Natural killer cell (primary cell): ENCODE data around the gene DNASE1L2. TPM values are rescaled to one million over a fixed set of nuclear protein-coding genes. Genes with fewer than 3 reads are reported as not detected.

Source experiments
- ATAC-seq, 3 donors: fragments of 150-1000 bp in 2 of 3; fragments of 200-7000 bp in 1 of 3; cut with Tn5 transposase; 1 replicate in 1 of 3; 2 replicates in 2 of 3; pipeline ENCODE4 v1.10.0; 2021; ENCODE audit warnings: mild to moderate bottlenecking in 2 of 3, moderate library complexity in 2 of 3
- DNase-seq, 2 donors: peaks; one replicate each; pipeline versions ENCODE4 v3.0.0 to v3.0.0-alpha.2; 2013 to 2021; ENCODE audit warnings: mixed read lengths in 1 of 2
- H3K27ac ChIP-seq: one replicate; pipeline ENCODE4 v1.5.1; 2013; ENCODE audit warnings: mild to moderate bottlenecking, low read length
- H3K27me3 ChIP-seq: one replicate; pipeline ENCODE4 v1.6.1; 2013; ENCODE audit warnings: low read length; ENCODE audit not compliant: control insufficient read depth, insufficient read depth
- H3K36me3 ChIP-seq: one replicate; pipeline ENCODE4 v1.6.1; 2013; ENCODE audit warnings: low read length; ENCODE audit not compliant: control insufficient read depth, insufficient read depth
- H3K4me1 ChIP-seq: one replicate; pipeline ENCODE4 v1.6.1; 2013; ENCODE audit warnings: low read length; ENCODE audit not compliant: control insufficient read depth, insufficient read depth
- H3K4me3 ChIP-seq: one replicate; pipeline ENCODE4 v1.5.1; 2013; ENCODE audit warnings: low read length
- H3K9me3 ChIP-seq: one replicate; pipeline ENCODE4 v1.6.1; 2013; ENCODE audit warnings: low read length; ENCODE audit not compliant: control insufficient read depth, insufficient read depth
- H3K27ac Mint-ChIP-seq, 2 donors: one replicate each; pipeline ENCODE4 v1.8.0; 2022; ENCODE audit warnings: mild to moderate bottlenecking in 2 of 2, mixed read lengths in 2 of 2, moderate library complexity in 1 of 2
- H3K27me3 Mint-ChIP-seq, 2 donors: one replicate each; pipeline ENCODE4 v1.8.0; 2022; ENCODE audit warnings: low read depth in 2 of 2, mixed read lengths in 2 of 2
- H3K36me3 Mint-ChIP-seq: one replicate; pipeline ENCODE4 v1.8.0; 2022; ENCODE audit warnings: mixed read lengths
- H3K4me1 Mint-ChIP-seq, 2 donors: one replicate each; pipeline ENCODE4 v1.8.0; 2022; ENCODE audit warnings: mixed read lengths in 2 of 2
- H3K4me3 Mint-ChIP-seq: one replicate; pipeline ENCODE4 v1.8.0; 2022; ENCODE audit warnings: mild to moderate bottlenecking, moderate library complexity, mixed read lengths
- H3K9me3 Mint-ChIP-seq, 2 donors: one replicate each; pipeline ENCODE4 v1.8.0; 2022; ENCODE audit warnings: mixed read lengths in 2 of 2
- WGBS: methylation state at CpG from one replicate; pipeline ENCODE4 v1.1.7; 2013; ENCODE audit warnings: missing lambda C conversion rate; ENCODE audit not compliant: insufficient coverage; 5-methylcytosine and 5-hydroxymethylcytosine counted together
- intact Hi-C: fragments of 100-400 bp; cut with micrococcal nuclease; formaldehyde crosslinking; loops from one replicate; pipeline ENCODE4 v1.14.2; 2022
- total RNA-seq, 4 donors: library from RNA; stranded (reverse); fragments of 120-200 nt in 1 of 4; gene quantifications; one replicate each; pipeline versions ENCODE4 v1.2.3 to v1.2.4, GENCODE V29; 2013 to 2022
- TF ChIP-seq, protein P1 (sequence below): fragments of 200-600 bp; IDR thresholded peaks from one replicate; pipeline ENCODE4 v1.8.0; 2022; ENCODE audit warnings: antibody characterized with exemption

Gene DNASE1L2
- total RNA-seq, 3 donors from 2014 or later (not counting 1 experiment from before 2014, with no cell fraction given): 0.19 to 1.4 (median 0.77) TPM

DNA sequence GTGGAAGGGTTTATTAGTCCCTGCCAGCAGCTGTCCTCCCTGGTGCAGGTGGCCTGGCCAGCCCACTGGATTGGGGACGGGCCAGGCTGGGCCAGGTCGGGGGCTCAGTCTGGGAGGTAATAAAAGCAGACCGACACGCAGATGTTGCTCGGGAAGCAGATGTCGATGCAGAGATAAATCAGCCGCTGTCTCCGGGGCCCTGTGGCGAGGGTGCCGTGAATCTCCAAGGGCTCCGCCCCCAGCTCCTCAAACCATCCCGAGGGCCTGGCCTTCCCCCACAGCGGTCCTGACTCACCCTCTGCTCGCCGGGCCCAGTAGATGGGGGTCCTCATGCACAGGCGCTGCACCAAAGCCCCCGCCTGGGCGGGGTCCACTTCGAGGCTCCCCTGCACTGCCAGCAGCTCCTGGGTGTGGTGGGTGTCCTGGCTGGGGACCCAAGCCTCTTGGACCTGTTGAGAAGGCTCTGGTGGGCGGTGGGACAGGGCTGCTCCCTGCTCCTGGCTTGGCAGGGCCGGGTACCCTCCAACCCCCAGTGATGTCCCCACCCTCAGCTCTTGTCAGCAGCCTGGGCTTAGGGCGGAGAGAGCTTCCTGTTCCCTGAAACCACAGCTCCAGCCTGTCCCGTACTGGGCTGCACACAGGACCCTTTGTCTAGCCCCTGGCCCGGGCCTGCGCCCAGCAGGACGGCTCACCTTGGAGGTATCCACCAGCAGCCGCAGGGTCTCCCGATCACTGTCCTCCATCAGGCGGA is 26.8 kb upstream of the DNASE1L2 start:
- Histone ChIP-seq H3K36me3 (peaks cover 31% of the 10 kb centered on the region), H3K9me3 (no peaks in the 10 kb centered on the region), H3K27me3 (no peaks in the 10 kb centered on the region), H3K27ac (no peak overlapping the region), H3K4me1 (peaks cover 39% of the 10 kb centered on the region), H3K4me3 (no peak overlapping the region)
- TF ChIP-seq, protein P1, sequence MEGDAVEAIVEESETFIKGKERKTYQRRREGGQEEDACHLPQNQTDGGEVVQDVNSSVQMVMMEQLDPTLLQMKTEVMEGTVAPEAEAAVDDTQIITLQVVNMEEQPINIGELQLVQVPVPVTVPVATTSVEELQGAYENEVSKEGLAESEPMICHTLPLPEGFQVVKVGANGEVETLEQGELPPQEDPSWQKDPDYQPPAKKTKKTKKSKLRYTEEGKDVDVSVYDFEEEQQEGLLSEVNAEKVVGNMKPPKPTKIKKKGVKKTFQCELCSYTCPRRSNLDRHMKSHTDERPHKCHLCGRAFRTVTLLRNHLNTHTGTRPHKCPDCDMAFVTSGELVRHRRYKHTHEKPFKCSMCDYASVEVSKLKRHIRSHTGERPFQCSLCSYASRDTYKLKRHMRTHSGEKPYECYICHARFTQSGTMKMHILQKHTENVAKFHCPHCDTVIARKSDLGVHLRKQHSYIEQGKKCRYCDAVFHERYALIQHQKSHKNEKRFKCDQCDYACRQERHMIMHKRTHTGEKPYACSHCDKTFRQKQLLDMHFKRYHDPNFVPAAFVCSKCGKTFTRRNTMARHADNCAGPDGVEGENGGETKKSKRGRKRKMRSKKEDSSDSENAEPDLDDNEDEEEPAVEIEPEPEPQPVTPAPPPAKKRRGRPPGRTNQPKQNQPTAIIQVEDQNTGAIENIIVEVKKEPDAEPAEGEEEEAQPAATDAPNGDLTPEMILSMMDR: no peak
- no peaks in the 10 kb centered on the region for H3K36me3 Mint-ChIP-seq
- intact Hi-C loops: loop anchor here (10.0 kb wide), 1 partner anchor 55 kb away; the partner anchor contains the start of gene TRAF7
- no peaks in the 10 kb centered on the region for H3K9me3 Mint-ChIP-seq
- 94% methylated on average over 29 of the region's 29 CpGs for WGBS
- DNase-seq (no peak), ATAC-seq (no peak)
- H3K27me3 Mint-ChIP-seq: no peaks in the 10 kb centered on the region
- no peak overlapping the region for H3K27ac Mint-ChIP-seq
- H3K4me1 Mint-ChIP-seq: peaks cover 17 to 35% of the 10 kb centered on the region in 2 donors
- no peak overlapping the region for H3K4me3 Mint-ChIP-seq

DNA sequence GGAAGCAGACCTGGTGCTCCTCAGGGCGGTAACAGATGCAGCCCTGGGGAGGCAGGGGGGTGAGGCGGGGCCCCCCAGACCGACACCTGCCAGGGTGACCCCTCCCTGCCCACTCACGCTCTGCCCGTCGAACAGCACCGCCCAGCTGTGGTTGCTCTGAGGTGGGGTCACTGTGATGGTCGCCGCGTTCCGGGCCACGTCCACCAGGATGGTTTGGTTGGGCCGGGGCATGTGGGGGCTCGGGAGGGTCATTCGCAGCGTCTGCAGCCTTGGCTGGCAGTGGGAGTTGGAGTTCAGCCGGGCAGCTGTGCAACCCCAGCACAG is 26.3 kb upstream of the DNASE1L2 start:
- H3K27me3 ChIP-seq: no peaks in the 10 kb centered on the region
- DNase-seq (no peak), ATAC-seq (no peak)
- H3K36me3 ChIP-seq: peaks cover 31% of the 10 kb centered on the region
- H3K36me3 Mint-ChIP-seq: no peaks in the 10 kb centered on the region
- H3K9me3 ChIP-seq: no peaks in the 10 kb centered on the region
- no peak overlapping the region for H3K27ac ChIP-seq
- H3K4me1 ChIP-seq: peaks cover 34% of the 10 kb centered on the region
- no peak overlapping the region for H3K27ac Mint-ChIP-seq
- H3K9me3 Mint-ChIP-seq: no peaks in the 10 kb centered on the region
- no peak overlapping the region for H3K4me3 Mint-ChIP-seq
- WGBS: 95% methylated on average over 17 of the region's 17 CpGs
- no peak overlapping the region for H3K4me3 ChIP-seq
- no peaks in the 10 kb centered on the region for H3K27me3 Mint-ChIP-seq
- intact Hi-C loops: loop anchor here (10.0 kb wide), 1 partner anchor 55 kb away; the partner anchor contains the start of gene TRAF7
- peaks cover 13 to 31% of the 10 kb centered on the region in 2 donors for H3K4me1 Mint-ChIP-seq
- TF ChIP-seq, protein P1: no peak

DNA sequence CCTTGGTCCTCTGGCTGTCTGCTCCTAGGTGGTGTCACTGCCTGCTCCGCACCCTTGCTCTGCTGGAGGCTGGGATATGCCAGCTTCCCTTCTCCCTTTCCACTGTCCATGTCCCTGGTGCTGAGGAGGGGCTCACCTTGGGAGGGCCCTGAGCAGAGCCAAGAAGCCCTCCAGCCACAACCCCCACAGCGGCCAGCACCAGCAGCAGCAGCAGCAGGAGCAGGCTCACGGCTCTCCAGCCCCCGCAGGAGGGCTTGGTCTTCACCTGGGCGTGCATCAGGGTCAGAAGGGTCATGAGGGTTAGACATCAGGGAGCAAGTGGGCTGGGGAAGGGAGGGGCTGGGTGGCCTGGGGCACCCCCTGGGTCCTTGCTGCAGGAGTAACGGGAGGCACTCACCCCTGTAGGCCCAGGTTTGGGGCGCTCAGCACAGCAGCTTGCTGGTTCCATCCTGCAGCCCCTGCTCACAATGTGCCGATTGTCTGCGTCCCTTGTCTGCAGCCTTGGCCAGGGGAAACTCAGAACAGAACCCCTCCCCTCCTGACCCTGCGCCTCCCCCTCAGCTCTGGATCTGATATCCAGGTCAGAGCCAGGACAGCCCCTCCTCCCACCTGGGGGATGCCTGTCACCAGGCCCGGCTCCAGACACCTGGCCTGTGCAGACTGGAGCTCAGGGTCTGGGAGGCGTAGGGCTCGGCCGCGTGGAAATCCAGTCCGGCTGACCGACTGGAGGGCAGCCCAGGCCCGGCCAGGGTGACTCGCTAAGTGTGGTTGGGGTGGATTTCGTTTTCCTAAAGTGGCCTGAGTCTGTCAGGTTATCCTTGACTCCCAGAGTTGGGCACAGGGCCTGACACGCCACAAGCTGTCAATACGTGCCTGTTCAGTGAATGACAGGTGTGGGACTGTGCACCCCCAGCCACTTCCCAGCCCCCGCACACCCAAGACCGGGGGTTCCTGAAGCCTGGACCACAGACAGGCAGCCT is 25.6 kb upstream of the DNASE1L2 start, which contains the start of gene BRICD5:
Gene BRICD5, minus strand, starts transcription at position 478 of the 980 bp plus-strand sequence. Its CDS starts 30 bp downstream, at position 448.
- WGBS: 84% methylated on average over 24 of the region's 24 CpGs
- H3K4me1 Mint-ChIP-seq: peaks cover 13 to 31% of the 10 kb centered on the region in 2 donors
- TF ChIP-seq, protein P1: no peak
- no peak within 1 kb of the TSS for H3K27ac Mint-ChIP-seq
- no peaks in the 10 kb centered on the region for H3K27me3 ChIP-seq
- no peak within 1 kb of the TSS for H3K4me3 ChIP-seq
- DNase-seq: no peak
- intact Hi-C loops: loop anchor here (10.0 kb wide), 1 partner anchor 56 kb away; the partner anchor contains the start of gene TRAF7
- H3K36me3 Mint-ChIP-seq: no peaks in the 10 kb centered on the region
- peaks cover 38% of the 10 kb centered on the region for H3K4me1 ChIP-seq
- H3K9me3 ChIP-seq: no peaks in the 10 kb centered on the region
- peaks cover 31% of the 10 kb centered on the region for H3K36me3 ChIP-seq
- H3K27ac ChIP-seq: no peak within 1 kb of the TSS
- no peaks in the 10 kb centered on the region for H3K27me3 Mint-ChIP-seq
- ATAC-seq: no peak
- no peaks in the 10 kb centered on the region for H3K9me3 Mint-ChIP-seq
- H3K4me3 Mint-ChIP-seq: no peak within 1 kb of the TSS
